Upper lobe of left lung (tissue), 6 donors: ENCODE data around the gene BECN2. TPM values are rescaled to one million over a fixed set of nuclear protein-coding genes. Genes with fewer than 3 reads are reported as not detected.
A peak's percentile ranks its signal among the peaks of the same experiment; 100 is the strongest.
"Not testable (repeated sequence)": the region's sequence is repeated elsewhere in the genome, so short reads cannot be mapped to it uniquely, and the experiment has no call there.

ENCODE experiments used
- ATAC-seq, 2 donors: fragments of 200-7000 bp; cut with Tn5 transposase; one replicate each; pipeline ENCODE4 v1.9.1; 2022; ENCODE audit warnings: mild to moderate bottlenecking in 2 of 2, moderate library complexity in 2 of 2; ENCODE audit not compliant: low FRiP score in 2 of 2
- DNase-seq, 2 donors: peaks; one replicate each; pipeline ENCODE4 v3.0.0-alpha.2; 2019 to 2020
- H3K27ac ChIP-seq, 4 donors: fragments of 200-600 bp; sonication (generic); one replicate each; pipeline ENCODE4 v1.5.1; 2016 to 2019
- H3K27me3 ChIP-seq, 4 donors: fragments of 200-600 bp; sonication (generic); one replicate each; pipeline ENCODE4 v1.5.1; 2017 to 2019
- H3K36me3 ChIP-seq, 4 donors: fragments of 200-600 bp; sonication (generic); one replicate each; pipeline ENCODE4 v1.5.1; 2016 to 2019
- H3K4me1 ChIP-seq, 4 donors: fragments of 200-600 bp; sonication (generic); one replicate each; pipeline ENCODE4 v1.5.1; 2018 to 2019
- H3K4me3 ChIP-seq, 4 donors: fragments of 200-600 bp; sonication (generic); one replicate each; pipeline ENCODE4 v1.5.1; 2017 to 2019; ENCODE audit warnings: mild to moderate bottlenecking in 2 of 4, moderate library complexity in 1 of 4
- H3K9me3 ChIP-seq, 4 donors: fragments of 200-600 bp; sonication (generic); one replicate each; pipeline ENCODE4 v1.5.1; 2018 to 2019
- CTCF ChIP-seq, 6 experiments: fragments of 450-650 bp in 4 of 6; fragments of 200-600 bp in 2 of 6; sonication (generic) in 2 of 6; IDR thresholded peaks; one replicate each; pipeline ENCODE4 v1.5.1; 2016 to 2019; ENCODE audit warnings: antibody characterized with exemption in 6 of 6
- EP300 ChIP-seq, 4 donors: sonication (generic); formaldehyde crosslinking; IDR thresholded peaks; one replicate each; pipeline ENCODE4 v1.5.1; 2017; ENCODE audit warnings: antibody characterized with exemption in 4 of 4, control low read depth in 2 of 4
- POLR2A ChIP-seq, 4 donors: fragments of 450-650 bp; IDR thresholded peaks; one replicate each; pipeline ENCODE4 v1.5.1; 2016 to 2017; ENCODE audit warnings: antibody characterized with exemption in 4 of 4, mild to moderate bottlenecking in 2 of 4
- POLR2AphosphoS5 ChIP-seq, 2 donors: sonication (generic); formaldehyde crosslinking; IDR thresholded peaks; one replicate each; pipeline ENCODE4 v1.5.1; 2017; ENCODE audit warnings: antibody characterized with exemption in 2 of 2
- WGBS, 2 donors: methylation state at CpG; one replicate each; pipeline ENCODE4 v1.1.5; 2017 to 2018; 5-methylcytosine and 5-hydroxymethylcytosine counted together
- total RNA-seq, 6 donors: library from RNA; depleted of rRNA in 4 of 6; stranded (reverse); fragments of >200 nt in 4 of 6; gene quantifications; one replicate each; pipeline versions ENCODE4 v1.1.0 to v1.2.1, GENCODE V29; 2016 to 2021
- donor health status: DM: no; HTN: no; CAD: no; lungs with moderate emphysema.
- donor health status: DM: no; HTN: yes; CAD: no; lungs with severe emphysema.

The BECN2 gene
- total RNA-seq, 6 donors from 2014 or later = not detected

GRCh38 chr1:241985787-241986186 lies 28.2 kb downstream of the BECN2 start:
- no peak overlapping the region for H3K4me3 ChIP-seq
- 80% methylated on average over 10 of the region's 10 CpGs for WGBS, 2 donors
- DNase-seq (no peak), ATAC-seq (no peak)
- no peaks in the 10 kb centered on the region for H3K36me3 ChIP-seq
- TF ChIP-seq EP300 (IDR thresholded peaks at IDR 0.05) = no peak
- peak in 4 of 6 experiments; percentile 28 to 34 (median 32) for TF ChIP-seq CTCF (IDR thresholded peaks at IDR 0.05)
- H3K9me3 ChIP-seq = no peaks in the 10 kb centered on the region
- H3K27me3 ChIP-seq = no peaks in the 10 kb centered on the region
- H3K4me1 ChIP-seq = no peaks in the 10 kb centered on the region
- no peak overlapping the region for H3K27ac ChIP-seq

GRCh38 chr1:241988389-241988930 lies 30.9 kb downstream of the BECN2 start:
- not testable (repeated sequence) for H3K27me3 ChIP-seq, ATAC-seq, H3K4me1 ChIP-seq, H3K27ac ChIP-seq, DNase-seq, H3K4me3 ChIP-seq, H3K36me3 ChIP-seq, H3K9me3 ChIP-seq
- WGBS, 2 donors = 66 to 83% methylated on average over 10 of the region's 10 CpGs

- Histone ChIP-seq H3K27me3 (no peaks in the 10 kb centered on the region), H3K36me3 (no peaks in the 10 kb centered on the region), H3K4me3 (no peak overlapping the region), H3K9me3 (no peaks in the 10 kb centered on the region), H3K4me1 (no peaks in the 10 kb centered on the region), H3K27ac (no peak overlapping the region)
- peak in 1 of 2 donors; percentile 14 for TF ChIP-seq POLR2AphosphoS5 (IDR thresholded peaks at IDR 0.05)
- no peak for TF ChIP-seq CTCF (IDR thresholded peaks at IDR 0.05)
- TF ChIP-seq EP300 (IDR thresholded peaks at IDR 0.05) = no peak
- 70 to 77% methylated on average over 10 of the region's 10 CpGs for WGBS, 2 donors
- peak; percentile 64 to 93 for ATAC-seq
- peak in 1 of 2 donors; percentile 34 for DNase-seq
Measured at GRCh38 chr1:241990040-241990439, 32.5 kb downstream of the BECN2 start.

GRCh38 chr1:241992734-241993133 lies 35.2 kb downstream of the BECN2 start:
- no peaks in the 10 kb centered on the region for H3K9me3 ChIP-seq
- no peak overlapping the region for H3K4me3 ChIP-seq
- TF ChIP-seq CTCF (IDR thresholded peaks at IDR 0.05) (no peak), POLR2AphosphoS5 (IDR thresholded peaks at IDR 0.05) (no peak), EP300 (IDR thresholded peaks at IDR 0.05) (no peak), POLR2A (IDR thresholded peaks at IDR 0.05) (no peak)
- H3K27me3 ChIP-seq = no peaks in the 10 kb centered on the region
- no peak overlapping the region for H3K27ac ChIP-seq
- WGBS, 2 donors = 87 to 93% methylated on average over 5 of the region's 5 CpGs
- DNase-seq = no peak
- no peaks in the 10 kb centered on the region for H3K36me3 ChIP-seq
- no peaks in the 10 kb centered on the region for H3K4me1 ChIP-seq
- peak in 1 of 2 donors; percentile 65 for ATAC-seq

GRCh38 chr1:241994171-241994570 lies 36.6 kb downstream of the BECN2 start:
- H3K27ac ChIP-seq = no peak overlapping the region
- ATAC-seq (no peak), DNase-seq (no peak)
- 80 to 81% methylated on average over 9 of the region's 9 CpGs for WGBS, 2 donors
- peaks cover 0 to 9% (median 6%) of the 10 kb centered on the region in 4 donors for H3K4me1 ChIP-seq
- H3K4me3 ChIP-seq = no peak overlapping the region
- no peaks in the 10 kb centered on the region for H3K36me3 ChIP-seq
- H3K27me3 ChIP-seq = no peaks in the 10 kb centered on the region
- no peaks in the 10 kb centered on the region for H3K9me3 ChIP-seq
- TF ChIP-seq POLR2A (IDR thresholded peaks at IDR 0.05) (no peak), EP300 (IDR thresholded peaks at IDR 0.05) (no peak), CTCF (IDR thresholded peaks at IDR 0.05) (no peak), POLR2AphosphoS5 (IDR thresholded peaks at IDR 0.05) (no peak)
